Measurements from ENCODE around the gene ORMDL2.
A peak's percentile ranks its signal among the peaks of the same experiment; 100 is the strongest.

Gene ORMDL2

DNA sequence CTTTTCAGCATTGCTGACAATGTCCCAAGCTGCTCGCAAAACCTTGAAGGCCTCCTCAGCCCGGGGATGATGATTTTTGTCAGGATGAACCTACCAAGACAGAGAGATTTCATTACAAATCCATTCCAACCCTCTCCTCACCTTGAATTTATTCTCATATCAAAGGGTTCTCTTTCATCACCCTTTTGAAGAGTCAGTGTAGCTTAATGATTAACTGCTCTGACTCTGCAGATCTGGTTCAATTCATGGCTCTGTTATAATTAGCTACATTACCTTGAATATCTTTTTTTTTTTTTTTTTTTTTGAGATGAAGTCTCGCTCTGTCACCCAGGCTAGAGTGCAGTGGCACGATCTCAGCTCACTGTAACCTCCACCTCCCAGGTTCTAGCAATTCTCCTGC is 5.6 kb downstream of the ORMDL2 start:
- H3K4me3 ChIP-seq (replicated peaks; ENCODE audit: low read depth, low read length): no peak overlapping the region
- TF ChIP-seq, protein P1, sequence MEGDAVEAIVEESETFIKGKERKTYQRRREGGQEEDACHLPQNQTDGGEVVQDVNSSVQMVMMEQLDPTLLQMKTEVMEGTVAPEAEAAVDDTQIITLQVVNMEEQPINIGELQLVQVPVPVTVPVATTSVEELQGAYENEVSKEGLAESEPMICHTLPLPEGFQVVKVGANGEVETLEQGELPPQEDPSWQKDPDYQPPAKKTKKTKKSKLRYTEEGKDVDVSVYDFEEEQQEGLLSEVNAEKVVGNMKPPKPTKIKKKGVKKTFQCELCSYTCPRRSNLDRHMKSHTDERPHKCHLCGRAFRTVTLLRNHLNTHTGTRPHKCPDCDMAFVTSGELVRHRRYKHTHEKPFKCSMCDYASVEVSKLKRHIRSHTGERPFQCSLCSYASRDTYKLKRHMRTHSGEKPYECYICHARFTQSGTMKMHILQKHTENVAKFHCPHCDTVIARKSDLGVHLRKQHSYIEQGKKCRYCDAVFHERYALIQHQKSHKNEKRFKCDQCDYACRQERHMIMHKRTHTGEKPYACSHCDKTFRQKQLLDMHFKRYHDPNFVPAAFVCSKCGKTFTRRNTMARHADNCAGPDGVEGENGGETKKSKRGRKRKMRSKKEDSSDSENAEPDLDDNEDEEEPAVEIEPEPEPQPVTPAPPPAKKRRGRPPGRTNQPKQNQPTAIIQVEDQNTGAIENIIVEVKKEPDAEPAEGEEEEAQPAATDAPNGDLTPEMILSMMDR (IDR thresholded peaks at IDR 0.05; ENCODE audit: low read length, missing control alignments): no peak
- no peak for DNase-seq (ENCODE audit: low read depth)

GRCh38 chr12:55824726-55825125 is 6.9 kb downstream of the ORMDL2 start:
- no peak overlapping the region for H3K4me3 ChIP-seq (replicated peaks; ENCODE audit: low read depth, low read length)
- no peak for DNase-seq (ENCODE audit: low read depth)
- TF ChIP-seq, protein P1 (IDR thresholded peaks at IDR 0.05; ENCODE audit: low read length, missing control alignments): no peak

DNA sequence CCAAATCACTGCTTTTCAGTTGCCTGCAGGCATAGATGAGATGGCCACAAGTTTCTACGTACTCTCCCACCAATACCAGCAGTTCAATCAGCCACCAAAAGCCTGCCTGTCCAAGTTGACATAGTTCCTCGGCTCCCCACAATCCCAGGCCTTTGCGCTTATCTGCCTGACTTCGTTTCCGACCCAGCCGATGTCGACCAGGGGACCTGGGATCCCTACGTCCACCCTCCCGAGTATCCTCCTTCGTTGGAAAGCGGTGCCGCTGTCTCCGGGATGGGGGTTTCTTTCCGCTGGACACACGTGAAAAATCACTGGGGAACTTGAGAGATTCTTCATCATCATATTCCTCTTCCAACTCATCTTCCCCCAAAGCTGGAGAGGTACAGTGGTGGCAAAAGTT is 10.0 kb downstream of the ORMDL2 start:
- H3K4me3 ChIP-seq (replicated peaks; ENCODE audit: low read depth, low read length): no peak overlapping the region
- DNase-seq (ENCODE audit: low read depth): no peak
- TF ChIP-seq, protein P1 (IDR thresholded peaks at IDR 0.05; ENCODE audit: low read length, missing control alignments): no peak

DNA sequence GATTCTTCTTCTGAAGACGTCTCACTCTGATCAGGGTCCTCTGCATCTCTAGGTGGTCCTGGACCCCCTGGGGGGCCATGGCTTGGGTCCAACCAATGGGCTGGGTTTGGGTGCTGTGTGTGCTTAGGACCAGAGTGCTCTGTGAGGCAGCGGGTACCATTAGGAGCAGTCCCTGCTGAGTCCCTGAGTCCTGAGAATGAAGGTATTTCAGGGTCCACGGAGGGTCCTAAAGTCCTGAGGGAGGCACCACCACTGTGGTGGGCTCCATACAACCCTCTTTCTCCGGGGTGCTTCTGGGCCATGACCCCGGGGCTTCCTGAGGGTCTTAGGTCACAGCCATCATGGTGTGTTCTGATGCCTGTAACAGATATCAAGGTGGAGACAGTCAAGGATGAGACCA is 10.5 kb downstream of the ORMDL2 start:
- no peak for DNase-seq (ENCODE audit: low read depth)
- H3K4me3 ChIP-seq (replicated peaks; ENCODE audit: low read depth, low read length): peak overlapping the region; percentile 76
- TF ChIP-seq, protein P1 (IDR thresholded peaks at IDR 0.05; ENCODE audit: low read length, missing control alignments): no peak

DNA sequence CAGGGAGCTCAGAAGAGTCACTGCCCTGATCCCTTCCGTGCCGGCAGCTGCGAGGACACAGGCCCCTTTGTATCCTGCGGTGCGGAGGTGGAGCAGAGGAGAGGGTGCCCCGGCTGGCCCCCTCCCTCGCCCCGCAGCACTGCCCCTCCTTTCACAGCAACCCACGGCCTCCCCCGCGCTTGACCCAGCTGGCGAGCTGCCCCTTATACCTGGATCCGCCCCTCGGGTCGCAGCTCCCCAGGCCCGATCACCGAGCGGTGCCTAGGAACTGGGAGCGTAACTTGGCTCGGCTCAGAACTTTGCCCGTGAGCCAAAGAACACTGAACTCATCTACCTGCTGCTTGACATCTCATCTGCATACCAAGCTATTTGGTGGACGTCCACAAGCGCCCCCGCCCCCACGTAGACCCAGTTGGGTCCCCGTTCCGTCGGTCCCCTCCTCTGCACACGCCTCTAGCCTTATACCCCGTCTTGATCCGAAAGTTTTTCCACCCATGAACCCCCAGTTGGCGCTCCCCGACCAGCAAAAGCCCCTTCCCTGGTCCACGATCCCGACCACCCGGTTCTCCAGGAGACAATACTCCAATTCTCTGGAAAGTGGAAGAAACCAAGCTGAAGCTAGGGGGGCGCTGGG is 12.2 kb downstream of the ORMDL2 start:
- peak overlapping the region; percentile 76 for H3K4me3 ChIP-seq (replicated peaks; ENCODE audit: low read depth, low read length)
- TF ChIP-seq, protein P1 (IDR thresholded peaks at IDR 0.05; ENCODE audit: low read length, missing control alignments): no peak
- DNase-seq (ENCODE audit: low read depth): no peak

DNA sequence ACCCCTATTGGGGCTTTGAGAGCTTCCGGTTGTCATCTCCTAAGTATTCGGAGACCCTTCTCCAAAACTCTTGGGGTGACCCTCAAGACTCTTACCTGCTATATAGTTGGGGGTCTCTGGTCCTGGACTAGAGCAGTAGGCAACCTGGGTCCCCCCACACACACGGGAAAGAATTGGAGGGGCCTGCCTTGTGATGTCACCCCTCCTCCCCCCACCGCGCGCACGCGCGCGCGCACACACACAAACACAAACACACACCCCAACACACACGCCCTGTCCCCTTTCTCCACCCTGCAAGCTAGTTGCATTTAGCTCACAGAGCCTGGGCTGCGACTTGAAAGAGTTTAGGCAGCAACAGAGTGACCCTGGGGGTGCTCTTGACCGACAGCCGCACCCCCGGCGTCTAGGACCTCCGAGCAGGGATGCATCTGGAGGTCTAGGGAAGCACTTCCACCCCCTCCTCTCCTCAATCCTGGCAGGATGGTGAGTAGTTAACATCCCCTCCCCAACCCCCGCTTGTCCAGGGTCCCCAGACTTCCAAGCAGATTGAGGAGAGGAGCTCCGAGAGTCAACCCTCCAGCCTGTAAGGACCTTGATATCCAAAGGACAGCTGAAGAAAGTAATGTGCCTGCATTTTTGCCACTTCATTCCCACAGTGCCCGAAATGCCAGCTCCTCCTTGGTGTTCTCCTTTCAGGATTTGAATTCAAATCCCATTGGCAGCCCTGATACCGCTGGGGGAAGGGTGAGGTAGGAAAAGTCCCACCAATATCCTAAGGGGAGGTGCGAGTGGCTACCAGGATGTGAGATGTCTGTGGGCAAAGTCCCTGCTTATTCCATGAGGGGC is 13.0 kb downstream of the ORMDL2 start:
- DNase-seq (ENCODE audit: low read depth): peak; percentile 69
- peak overlapping the region; percentile 76 for H3K4me3 ChIP-seq (replicated peaks; ENCODE audit: low read depth, low read length)
- TF ChIP-seq, protein P1 (IDR thresholded peaks at IDR 0.05; ENCODE audit: low read length, missing control alignments): no peak

All from fibroblast of pulmonary artery (primary cell).